ENCODE measurements around the gene HCFC2. TPM values are rescaled to one million over a fixed set of nuclear protein-coding genes. Genes with fewer than 3 reads are reported as not detected.
"Not testable (repeated sequence)": the region's sequence is repeated elsewhere in the genome, so short reads cannot be mapped to it uniquely, and the experiment has no call there.

The HCFC2 gene
- total and polyA plus RNA-seq, 10 donors: 4.3 to 18.6 (median 16.6) TPM

GRCh38 chr12:104108755-104109445, 44.6 kb downstream of the HCFC2 start:
- intact Hi-C loops (cut with DNase I; ENCODE audit: low total_unique reads): loop anchor here (5.0 kb wide), 2 partner anchors 52 to 232 kb away; no protein-coding TSS in a partner anchor
- Histone ChIP-seq H3K4me3 (no peak overlapping the region), H3K27ac (no peak overlapping the region), H3K9me3 (no peaks in the 10 kb centered on the region), H3K4me1 (peaks cover 0 to 12% (median 6%) of the 10 kb centered on the region in 6 donors), H3K36me3 (peaks cover 0 to 9% (median 0%) of the 10 kb centered on the region in 6 donors), H3K27me3 (replicated peaks in 1 of 7) (no peaks in the 10 kb centered on the region)
- WGBS, 5 donors: 17 to 35% (median 26%) methylated on average over 6 of the region's 6 CpGs
- DNase-seq: peak; percentile 89
- peak; percentile 65 to 87 (median 77) for TF ChIP-seq CTCF (IDR thresholded peaks at IDR 0.05 in 8 of 11, conservative IDR thresholded peaks at IDR 0.05 in 3 of 11)
- TF ChIP-seq POLR2A (IDR thresholded peaks at IDR 0.05): no peak
- TF ChIP-seq POLR2AphosphoS5 (IDR thresholded peaks at IDR 0.05): peak in 1 of 3 donors; percentile 24

- 59 to 84% (median 65%) methylated on average over 4 of the region's 4 CpGs for WGBS, 5 donors
- intact Hi-C loops (cut with DNase I; ENCODE audit: low total_unique reads): loop anchor here (5.0 kb wide), 2 partner anchors 52 to 232 kb away; no protein-coding TSS in a partner anchor
- TF ChIP-seq POLR2AphosphoS5 (IDR thresholded peaks at IDR 0.05) (no peak), CTCF (IDR thresholded peaks at IDR 0.05 in 8 of 11, conservative IDR thresholded peaks at IDR 0.05 in 3 of 11) (peak in 6 of 11 experiments; percentile 1 to 52 (median 32))
- no peaks in the 10 kb centered on the region for H3K9me3 ChIP-seq
- no peaks in the 10 kb centered on the region for H3K27me3 ChIP-seq (replicated peaks in 1 of 7)
- DNase-seq: no peak
- H3K27ac ChIP-seq: no peak overlapping the region
- H3K4me3 ChIP-seq: no peak overlapping the region
- peaks cover 0 to 14% (median 0%) of the 10 kb centered on the region in 6 donors for H3K36me3 ChIP-seq
- H3K4me1 ChIP-seq: peaks cover 0 to 12% (median 6%) of the 10 kb centered on the region in 6 donors
Measured at GRCh38 chr12:104109446-104110271, 45.3 kb downstream of the HCFC2 start.

- H3K9me3 ChIP-seq; DNase-seq; H3K4me1 ChIP-seq; H3K27ac ChIP-seq; intact Hi-C loops (cut with DNase I; ENCODE audit: low total_unique reads); H3K27me3 ChIP-seq (replicated peaks in 1 of 7); H3K4me3 ChIP-seq: not testable (repeated sequence)
- peaks cover 0 to 63% (median 14%) of the 10 kb centered on the region in 6 donors for H3K36me3 ChIP-seq
- WGBS, 5 donors: 76 to 90% (median 83%) methylated on average over 14 of the region's 14 CpGs
- peak in 2 of 3 donors; percentile 26 to 56 for TF ChIP-seq POLR2AphosphoS5 (IDR thresholded peaks at IDR 0.05)
Measured at GRCh38 chr12:104114834-104115586, 50.7 kb downstream of the HCFC2 start.

GRCh38 chr12:104115587-104115975, 51.2 kb downstream of the HCFC2 start:
- peaks cover 0 to 69% (median 19%) of the 10 kb centered on the region in 6 donors for H3K36me3 ChIP-seq

More at GRCh38 chr12:104115587-104115975, 51.2 kb downstream of the HCFC2 start:
- Histone ChIP-seq H3K9me3 (no peaks in the 10 kb centered on the region), H3K4me3 (no peak overlapping the region), H3K27me3 (replicated peaks in 1 of 7) (no peaks in the 10 kb centered on the region), H3K27ac (no peak overlapping the region), H3K4me1 (peaks cover 0 to 10% (median 2%) of the 10 kb centered on the region in 6 donors)
- TF ChIP-seq POLR2AphosphoS5 (IDR thresholded peaks at IDR 0.05): no peak
- TF ChIP-seq CTCF (IDR thresholded peaks at IDR 0.05 in 8 of 11, conservative IDR thresholded peaks at IDR 0.05 in 3 of 11): no peak
- TF ChIP-seq POLR2A (IDR thresholded peaks at IDR 0.05): no peak
- no peak for DNase-seq
- intact Hi-C loops (cut with DNase I; ENCODE audit: low total_unique reads): no loop called here
